AG10803 (cell line): ENCODE measurements around the gene ASB18.

Experiments
- DNase-seq: peaks from one replicate; pipeline ENCODE4 v3.0.0; 2010; ENCODE audit warnings: low read depth
- H3K4me3 ChIP-seq: 2 replicates; pipeline ENCODE4 v1.5.1; 2011; ENCODE audit warnings: mild to moderate bottlenecking, low read length, control low read depth
- CTCF ChIP-seq: conservative IDR thresholded peaks from 2 replicates; pipeline ENCODE4 v1.5.1; 2011; ENCODE audit warnings: mild to moderate bottlenecking, low read length, control low read depth, inconsistent platforms

The ASB18 gene

GRCh38 chr2:236244256-236244655 lies 19.9 kb downstream of the ASB18 start:
- no peak for TF ChIP-seq CTCF
- H3K4me3 ChIP-seq: no peak overlapping the region
- no peak for DNase-seq

- no peak for TF ChIP-seq CTCF
- no peak overlapping the region for H3K4me3 ChIP-seq
- DNase-seq: no peak
These were observed 22.1 kb downstream of the ASB18 start for GRCh38 chr2:236242057-236242495.

GRCh38 chr2:236241181-236242056 lies 22.8 kb downstream of the ASB18 start:
- no peak overlapping the region for H3K4me3 ChIP-seq
- no peak for TF ChIP-seq CTCF
- DNase-seq: peak; percentile 29

- TF ChIP-seq CTCF: no peak
These were observed 23.8 kb downstream of the ASB18 start for GRCh38 chr2:236240228-236240990.

GRCh38 chr2:236239276-236240065 lies 24.7 kb downstream of the ASB18 start:
- TF ChIP-seq CTCF: no peak
- H3K4me3 ChIP-seq: no peak overlapping the region
- DNase-seq: no peak

More at GRCh38 chr2:236240228-236240990, 23.8 kb downstream of the ASB18 start:
- peak; percentile 82 for DNase-seq
- no peak overlapping the region for H3K4me3 ChIP-seq

- DNase-seq: no peak
- no peak overlapping the region for H3K4me3 ChIP-seq
- no peak for TF ChIP-seq CTCF
These were observed 25.5 kb downstream of the ASB18 start for GRCh38 chr2:236238751-236239150.
